Tibial nerve (tissue), 4 donors: ENCODE data around the gene PRKAG2.

ENCODE experiments used
- CTCF ChIP-seq, 5 experiments: fragments of 200-600 bp in 3 of 5; fragments of 450-650 bp in 2 of 5; sonication (generic) in 3 of 5; IDR thresholded peaks; one replicate each; pipeline ENCODE4 v1.5.1; 2016 to 2019; ENCODE audit warnings: antibody characterized with exemption in 5 of 5, mild to moderate bottlenecking in 3 of 5, moderate library complexity in 2 of 5
- EP300 ChIP-seq, 2 donors: sonication (generic); formaldehyde crosslinking; IDR thresholded peaks; one replicate each; pipeline ENCODE4 v1.6.1; 2017; ENCODE audit warnings: antibody characterized with exemption in 2 of 2, mild to moderate bottlenecking in 1 of 2
- POLR2A ChIP-seq, 2 donors: fragments of 450-650 bp; IDR thresholded peaks; one replicate each; pipeline ENCODE4 v1.6.1; 2017; ENCODE audit warnings: antibody characterized with exemption in 2 of 2, mild to moderate bottlenecking in 2 of 2, moderate library complexity in 2 of 2

GRCh38 chr7:151690606-151691005 lies 186.3 kb downstream of the PRKAG2 start:
- TF ChIP-seq POLR2A (IDR thresholded peaks at IDR 0.05) (no peak), CTCF (IDR thresholded peaks at IDR 0.05) (no peak), EP300 (IDR thresholded peaks at IDR 0.05) (no peak)
